Astrocyte of the spinal cord (primary cell): Measurements from ENCODE around the gene PBX4.

Experiments
- DNase-seq: peaks from one replicate; pipeline ENCODE4 v3.0.0; 2011; ENCODE audit warnings: low read depth, low spot score
- H3K4me3 ChIP-seq: 2 replicates; pipeline ENCODE4 v1.5.1; 2011; ENCODE audit warnings: low read depth, mild to moderate bottlenecking, low read length, moderate library complexity
- CTCF ChIP-seq: IDR thresholded peaks from 2 replicates; pipeline ENCODE4 v1.5.1; 2012; ENCODE audit warnings: low read depth, mild to moderate bottlenecking, low read length, inconsistent platforms
- in situ Hi-C: cut with HindIII; loops from 2 replicates; pipeline ENCODE4 v1.10.0; 2017; ENCODE audit warnings: low sequenced_read_pairs

PBX4 gene

GRCh38 chr19:19545707-19546106 is 72.8 kb downstream of the PBX4 start:
- DNase-seq: no peak
- no peak for TF ChIP-seq CTCF
- in situ Hi-C loops: no loop called here
- H3K4me3 ChIP-seq: no peak overlapping the region

- in situ Hi-C loops: no loop called here
- H3K4me3 ChIP-seq: no peak overlapping the region
- TF ChIP-seq CTCF: no peak
Measured at GRCh38 chr19:19544954-19545591, 73.4 kb downstream of the PBX4 start.

GRCh38 chr19:19544257-19544953 is 74.1 kb downstream of the PBX4 start:
- in situ Hi-C loops: no loop called here
- TF ChIP-seq CTCF: no peak
- no peak for DNase-seq
- H3K4me3 ChIP-seq: no peak overlapping the region

More at GRCh38 chr19:19544954-19545591, 73.4 kb downstream of the PBX4 start:
- no peak for DNase-seq

- no peak overlapping the region for H3K4me3 ChIP-seq
- no peak for DNase-seq
- in situ Hi-C loops: no loop called here
- TF ChIP-seq CTCF: no peak
Measured at GRCh38 chr19:19543640-19544039, 74.8 kb downstream of the PBX4 start.

GRCh38 chr19:19543101-19543500 is 75.4 kb downstream of the PBX4 start:
- TF ChIP-seq CTCF: no peak
- no peak overlapping the region for H3K4me3 ChIP-seq
- DNase-seq: no peak
- in situ Hi-C loops: no loop called here

GRCh38 chr19:19542507-19542906 is 76.0 kb downstream of the PBX4 start:
- TF ChIP-seq CTCF: no peak
- no peak overlapping the region for H3K4me3 ChIP-seq
- DNase-seq: no peak
- in situ Hi-C loops: no loop called here
